HG03442 (cell line): ENCODE data around the gene CDSN.

Source experiments
- ATAC-seq: cut with Tn5 transposase; IDR thresholded peaks from one replicate; pipeline ENCODE4 v1.9.1; 2021; ENCODE audit warnings: mild to moderate bottlenecking, moderate library complexity; ENCODE audit not compliant: unreplicated experiment

Gene CDSN

GRCh38 chr6:31121131-31121790 lies 1.0 kb upstream of the CDSN start:
- ATAC-seq: no peak

DNA sequence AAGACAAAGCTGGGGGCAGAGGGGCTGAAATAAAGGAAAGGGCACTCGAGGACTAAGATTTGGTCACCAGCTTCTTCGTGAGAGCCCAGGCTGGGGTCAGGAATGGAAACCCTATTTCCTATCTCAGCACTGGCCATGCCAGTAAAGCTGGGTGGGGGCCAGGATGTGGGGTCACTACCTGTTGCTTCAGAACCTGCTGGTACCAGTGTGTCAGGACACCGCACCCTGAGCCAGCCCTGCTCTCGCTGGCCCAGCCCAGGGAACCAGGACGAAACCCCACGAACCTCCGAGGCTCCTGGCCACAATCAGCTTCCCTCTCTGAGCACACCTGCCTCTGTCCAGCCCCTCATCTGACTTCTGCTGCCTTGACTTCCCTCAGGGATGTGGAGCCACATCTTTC lies 2.1 kb downstream of the CDSN start:
- ATAC-seq: no peak

GRCh38 chr6:31116661-31117385 lies 3.4 kb downstream of the CDSN start:
- ATAC-seq: no peak

DNA sequence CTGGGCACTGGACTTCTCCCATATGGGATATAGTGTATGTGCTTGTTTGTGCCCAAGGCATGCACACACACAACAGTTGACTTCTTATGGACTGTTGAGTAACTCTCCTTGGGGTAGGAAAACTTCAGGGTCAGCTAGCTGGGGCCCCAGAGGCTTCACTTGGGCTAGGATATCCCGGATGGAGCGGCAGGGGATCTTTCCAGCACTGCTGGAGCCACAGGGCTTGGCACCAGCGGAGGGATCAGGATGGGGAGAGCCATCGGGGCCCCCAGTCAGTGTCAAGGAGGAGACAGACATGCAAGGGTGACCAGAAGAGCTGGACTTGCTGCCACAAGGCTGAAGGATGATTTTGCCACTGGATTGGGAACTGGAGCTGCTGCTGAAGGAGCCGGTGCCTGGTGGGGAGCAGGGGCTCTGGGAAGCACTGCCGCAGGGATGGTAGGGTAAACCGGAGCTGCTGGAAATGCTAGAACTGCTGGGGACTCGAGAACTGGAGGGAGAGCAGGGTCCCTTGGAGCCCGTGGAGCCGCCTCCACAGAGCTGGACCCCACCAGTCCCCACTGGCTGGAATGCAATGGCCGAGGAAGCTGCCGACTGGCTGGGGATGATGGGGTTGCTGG lies 4.2 kb downstream of the CDSN start:
- ATAC-seq: no peak

- no peak for ATAC-seq
Observed at GRCh38 chr6:31114970-31115849, 5.0 kb downstream of the CDSN start.

DNA sequence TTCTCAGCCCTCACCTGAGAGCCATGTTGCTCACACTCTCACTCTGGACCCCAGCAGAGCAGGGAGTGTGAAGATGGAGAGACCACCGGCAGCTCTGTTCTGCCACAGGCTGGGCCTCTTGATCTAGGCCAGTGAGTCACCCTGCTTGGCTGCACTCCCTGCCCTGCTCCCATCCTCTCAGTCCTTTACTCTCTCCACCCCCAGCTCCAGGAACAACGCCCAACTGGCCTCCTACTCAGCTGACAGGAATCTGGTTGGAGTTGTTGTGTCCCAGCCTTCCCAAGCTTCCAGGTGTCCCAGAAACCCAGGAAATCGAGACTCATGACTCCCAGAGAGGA lies 5.7 kb downstream of the CDSN start, which contains the start of gene PSORS1C1:
Gene PSORS1C1 (plus strand): TSS at position 260 of the 338 bp plus-strand sequence. CDS start 14,833 bp downstream, outside the sequence.
- no peak for ATAC-seq

DNA sequence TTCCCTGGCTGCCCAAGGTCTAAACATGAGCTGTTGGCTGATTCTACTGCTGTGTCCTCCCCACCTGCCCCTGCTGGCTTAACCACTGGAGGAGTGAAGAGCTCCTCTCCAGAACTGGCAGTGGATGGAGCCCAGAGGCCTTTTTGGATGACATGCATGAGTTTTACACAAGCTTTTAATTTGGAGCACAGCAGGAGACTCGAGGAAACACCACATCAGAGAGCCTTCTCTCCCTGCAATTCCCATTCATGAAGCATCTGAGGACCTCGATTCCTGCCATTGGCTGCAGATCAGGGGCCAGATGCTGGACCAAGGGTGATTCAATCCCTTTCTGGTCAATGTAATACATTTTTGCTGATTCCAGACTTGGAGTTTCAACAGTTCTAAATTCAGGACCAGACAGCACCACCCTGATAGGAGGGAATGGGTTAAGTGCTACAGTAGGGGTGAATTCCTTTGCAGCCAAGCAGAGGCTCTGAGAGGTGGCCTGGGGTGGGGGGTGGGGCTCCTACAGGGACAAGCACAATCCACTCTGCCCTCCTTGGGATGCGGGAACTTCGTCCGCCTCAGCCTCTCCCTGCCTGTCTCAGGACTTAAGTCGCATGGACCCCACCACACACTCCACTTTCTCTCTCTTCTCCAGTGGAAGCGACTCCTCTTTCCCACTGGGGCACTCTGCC lies 6.2 kb downstream of the CDSN start:
- no peak for ATAC-seq

DNA sequence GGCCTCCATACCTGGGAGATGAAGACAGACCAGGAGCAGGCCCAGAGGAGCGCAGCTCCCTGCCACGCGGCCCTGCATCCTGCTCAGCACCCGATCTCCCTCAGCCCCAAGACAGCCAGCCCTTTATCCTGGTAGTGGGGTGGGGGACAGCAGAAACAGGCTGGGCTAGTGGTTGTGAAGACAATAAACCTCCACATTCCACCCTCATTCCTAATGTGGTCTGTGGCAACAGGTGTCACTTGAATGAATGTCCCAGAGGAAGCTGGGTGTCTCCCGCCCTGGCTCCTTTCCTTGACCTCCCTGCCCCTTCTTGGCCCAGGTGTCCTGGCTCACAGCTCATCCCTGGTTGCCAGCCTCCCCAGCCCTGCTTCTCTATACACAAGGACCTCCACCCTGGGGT lies 7.8 kb downstream of the CDSN start, which contains the start of gene C6orf15:
Gene C6orf15 (minus strand): TSS at position 98 of the 400 bp plus-strand sequence. CDS start 20 bp downstream, at position 78.
- ATAC-seq: no peak

GRCh38 chr6:31111712-31112111 lies 8.5 kb downstream of the CDSN start:
- no peak for ATAC-seq

- no peak for ATAC-seq
Observed at GRCh38 chr6:31110825-31111582, 9.2 kb downstream of the CDSN start.

DNA sequence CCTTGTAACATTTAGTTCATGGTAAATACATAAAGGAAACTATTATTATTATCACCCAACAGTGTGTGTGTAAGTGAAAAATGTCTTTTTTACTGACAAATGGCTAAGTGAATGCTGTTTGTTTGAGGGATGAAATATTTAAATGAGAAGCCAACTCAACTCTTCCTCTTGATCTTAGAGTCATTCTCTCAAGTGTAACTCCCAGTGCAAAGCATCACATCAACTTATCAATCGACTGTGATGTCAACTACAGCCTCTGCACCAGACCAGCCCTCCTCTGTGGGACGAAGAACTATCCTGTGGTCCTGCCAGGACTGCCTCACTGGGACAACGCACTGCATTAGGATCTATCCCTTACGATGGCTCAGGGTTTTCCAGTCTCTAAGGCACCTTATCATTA lies 13.2 kb downstream of the CDSN start:
- no peak for ATAC-seq

GRCh38 chr6:31103136-31103535 lies 17.1 kb downstream of the CDSN start:
- no peak for ATAC-seq

GRCh38 chr6:31098449-31098938 lies 21.8 kb downstream of the CDSN start:
- no peak for ATAC-seq

DNA sequence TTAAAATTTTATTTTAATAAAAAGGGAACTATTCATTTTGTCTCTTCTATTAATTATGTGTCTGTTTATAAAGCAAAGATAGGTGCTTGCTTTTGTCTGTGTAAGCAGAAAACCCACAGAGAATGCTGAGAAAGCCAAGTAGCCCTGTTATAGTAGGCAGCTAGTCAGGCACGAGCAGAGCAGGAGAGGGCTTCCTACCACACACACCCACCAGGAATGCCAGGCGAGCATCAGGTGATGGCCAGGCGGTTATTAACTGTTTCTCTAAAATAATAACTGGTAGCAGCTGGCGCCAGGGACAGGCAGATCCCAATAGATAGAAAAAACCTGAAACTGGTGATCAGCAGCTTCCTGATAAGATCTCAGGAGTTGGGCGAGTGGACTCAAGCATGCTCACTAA lies 23.6 kb downstream of the CDSN start:
- ATAC-seq: no peak

GRCh38 chr6:31096215-31096614 lies 24.0 kb downstream of the CDSN start:
- no peak for ATAC-seq

DNA sequence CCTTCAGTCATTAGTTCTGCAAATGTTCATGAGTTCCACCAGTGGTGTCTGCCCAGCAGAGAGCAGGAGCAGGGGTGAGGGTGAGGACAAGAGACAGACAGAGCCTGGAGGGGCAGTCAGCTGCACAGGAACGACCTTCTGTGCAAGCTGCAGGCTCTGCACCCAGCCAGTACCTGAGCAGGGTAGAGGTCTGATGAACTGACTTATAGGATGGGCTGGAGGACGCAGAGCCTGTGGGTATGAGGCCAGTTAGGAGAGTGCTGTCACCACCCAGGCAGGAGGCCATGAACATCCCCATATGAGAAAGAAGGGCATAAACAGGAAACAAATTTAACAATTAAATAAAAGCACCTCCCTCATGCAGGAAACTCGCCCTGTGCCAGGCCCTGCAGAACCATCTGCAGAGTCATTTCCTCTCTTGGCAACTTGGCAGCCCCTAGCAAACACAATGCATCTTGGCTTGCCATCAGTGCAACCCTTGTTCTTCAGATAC lies 25.8 kb downstream of the CDSN start:
- ATAC-seq: no peak

GRCh38 chr6:31092769-31093505 lies 27.3 kb downstream of the CDSN start:
- no peak for ATAC-seq

DNA sequence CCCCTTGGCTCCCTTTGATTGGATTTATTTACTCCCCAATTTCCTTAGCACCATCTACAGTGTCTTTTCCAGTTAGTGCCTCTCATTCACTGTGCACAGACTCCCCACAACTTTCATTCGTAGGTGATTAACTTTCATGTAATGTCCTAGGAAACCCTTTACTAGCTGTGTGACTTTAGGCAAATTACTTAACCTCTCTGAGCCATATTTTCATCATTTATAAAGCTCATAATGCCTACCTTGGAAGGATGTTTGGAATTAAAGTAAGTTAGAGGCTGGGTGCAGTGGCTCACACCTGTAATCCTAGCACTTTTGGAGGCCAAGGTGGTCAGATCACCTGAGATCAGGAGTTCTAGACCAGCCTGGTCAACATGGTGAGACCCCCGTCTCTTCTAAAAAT lies 28.0 kb downstream of the CDSN start:
- ATAC-seq: no peak

- ATAC-seq: no peak
Observed at GRCh38 chr6:31091680-31092079, 28.6 kb downstream of the CDSN start.
